Stimulated activated CD4-positive, alpha-beta T cell treated with anti-CD3 and anti-CD28 coated beads, Interleukin-4, amount 100 ng/mL, for 4 hours (primary cell): Measurements from ENCODE around the gene DGKD.

Source experiments
- DNase-seq, 2 experiments: peaks; one replicate each; pipeline ENCODE4 v3.0.0-alpha.2; 2020

Gene DGKD

DNA sequence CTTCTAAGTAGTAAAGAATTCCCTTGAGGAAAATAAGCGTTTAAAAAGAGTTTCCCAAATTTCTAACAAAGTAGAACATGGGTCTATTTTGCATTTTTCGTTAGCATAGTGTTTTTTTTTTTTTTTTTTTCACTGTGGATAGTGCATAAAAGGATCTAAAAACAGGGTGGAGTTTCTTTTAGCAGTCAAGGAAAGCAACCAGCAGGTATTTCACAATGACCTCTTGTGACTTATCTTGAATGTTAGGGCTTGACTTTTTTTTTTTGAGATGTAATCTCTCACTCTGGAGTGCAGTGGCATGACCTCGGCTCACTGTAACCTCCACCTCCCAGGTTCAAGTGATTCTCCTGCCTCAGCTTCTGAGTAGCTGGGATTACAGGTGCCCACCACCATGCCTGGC is 14.9 kb upstream of the DGKD start:
- DNase-seq = no peak

DNA sequence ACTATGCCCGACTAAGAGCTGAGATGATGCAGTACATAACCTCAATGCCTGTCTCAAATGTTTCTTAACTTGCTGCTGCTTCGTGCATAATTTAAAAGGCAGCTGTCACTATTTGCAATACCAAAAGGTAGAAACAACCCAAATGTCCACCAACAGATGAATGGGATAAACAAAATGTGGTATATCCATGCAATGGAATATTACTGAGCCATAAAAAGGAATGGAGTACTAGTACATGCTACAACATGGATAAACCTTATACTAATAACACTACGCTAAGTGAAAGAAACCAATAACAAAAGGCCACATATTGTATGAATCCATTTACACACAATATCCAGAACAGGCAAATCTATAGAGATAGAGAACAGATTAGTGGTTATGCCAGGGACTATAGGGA is 13.0 kb upstream of the DGKD start:
- no peak for DNase-seq

DNA sequence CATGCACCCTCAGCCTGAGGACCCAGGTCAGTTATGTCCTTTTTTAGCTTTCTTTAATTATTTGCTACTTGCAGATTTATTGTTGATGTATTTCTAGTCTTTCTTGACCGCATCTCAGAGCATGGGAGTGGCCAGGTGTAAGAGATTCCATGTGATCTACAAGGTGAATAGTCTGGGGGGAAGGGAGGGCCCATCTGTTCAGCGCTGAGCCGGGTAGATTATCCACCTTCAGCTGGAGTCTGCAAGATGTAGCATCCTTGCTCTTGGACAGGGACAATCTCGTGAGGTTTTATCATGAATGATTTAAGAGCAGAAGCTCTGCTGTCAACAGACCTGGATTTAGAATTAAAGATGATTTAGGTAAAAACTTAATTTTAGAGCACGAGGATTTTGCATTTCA is 12.0 kb upstream of the DGKD start:
- no peak for DNase-seq

DNA sequence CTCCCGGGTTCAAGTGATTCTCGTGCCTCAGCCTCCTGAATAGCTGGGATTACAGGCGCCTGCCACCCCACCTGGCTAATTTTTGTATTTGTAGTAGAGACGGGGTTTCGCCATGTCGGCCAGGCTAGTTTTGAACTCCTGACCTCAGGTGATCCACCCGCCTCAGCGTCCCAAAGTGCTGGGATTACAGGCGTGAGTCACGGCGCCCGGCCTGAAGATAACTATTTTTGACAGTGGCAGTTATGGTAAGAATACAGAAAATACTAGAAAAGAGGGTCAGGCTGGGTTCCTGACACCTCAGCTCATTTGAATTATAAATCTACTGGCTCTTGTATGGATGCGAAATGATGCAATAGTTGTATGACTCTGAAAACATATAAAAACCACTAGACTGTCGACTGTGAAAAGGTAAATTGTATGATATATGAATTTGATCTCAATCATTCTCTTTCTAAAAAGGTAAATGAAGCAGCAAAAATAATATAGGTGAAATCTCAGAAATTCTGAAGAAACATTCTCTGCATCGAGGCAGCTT is 11.1 kb upstream of the DGKD start:
- DNase-seq = no peak

DNA sequence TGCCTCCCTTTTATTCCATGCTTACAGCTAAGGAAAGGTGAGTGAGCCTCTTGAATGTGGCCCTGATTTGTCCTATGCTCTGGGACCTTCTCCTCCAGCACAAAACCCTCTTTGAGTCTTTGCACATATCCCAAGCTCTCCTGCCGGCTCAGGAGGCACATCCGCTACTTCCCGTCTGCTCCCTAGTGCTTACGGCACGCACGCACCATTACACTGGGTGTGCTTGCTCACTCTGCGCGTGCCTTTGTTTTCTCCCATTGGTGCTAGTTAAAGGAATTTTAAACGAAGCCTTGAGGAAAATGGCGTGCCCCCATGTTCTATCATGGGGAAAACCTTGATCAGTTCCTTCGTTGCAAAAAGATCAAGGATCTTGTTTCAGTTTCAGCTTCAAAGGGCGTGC is 7.9 kb upstream of the DGKD start:
- DNase-seq = no peak

DNA sequence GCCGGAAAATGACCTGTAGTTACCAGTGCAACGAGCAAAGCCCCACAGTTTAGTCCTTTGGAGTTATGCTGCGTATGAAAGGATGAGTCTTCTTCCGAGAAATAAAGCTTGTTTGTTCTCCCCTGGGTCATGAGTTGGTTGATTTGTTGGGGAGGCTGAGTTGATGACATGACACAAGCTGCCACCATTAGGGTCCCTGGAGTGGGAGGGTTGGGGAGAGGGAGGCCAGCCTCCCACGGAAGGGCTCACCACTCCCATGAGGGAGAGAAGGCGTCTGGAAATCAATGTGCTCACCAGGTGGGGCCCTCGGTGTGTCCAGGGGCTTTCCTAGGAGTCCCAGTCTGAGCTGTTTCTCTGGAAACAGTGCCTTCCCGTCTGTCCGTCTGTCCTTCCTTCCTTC is 7.4 kb upstream of the DGKD start:
- no peak for DNase-seq

DNA sequence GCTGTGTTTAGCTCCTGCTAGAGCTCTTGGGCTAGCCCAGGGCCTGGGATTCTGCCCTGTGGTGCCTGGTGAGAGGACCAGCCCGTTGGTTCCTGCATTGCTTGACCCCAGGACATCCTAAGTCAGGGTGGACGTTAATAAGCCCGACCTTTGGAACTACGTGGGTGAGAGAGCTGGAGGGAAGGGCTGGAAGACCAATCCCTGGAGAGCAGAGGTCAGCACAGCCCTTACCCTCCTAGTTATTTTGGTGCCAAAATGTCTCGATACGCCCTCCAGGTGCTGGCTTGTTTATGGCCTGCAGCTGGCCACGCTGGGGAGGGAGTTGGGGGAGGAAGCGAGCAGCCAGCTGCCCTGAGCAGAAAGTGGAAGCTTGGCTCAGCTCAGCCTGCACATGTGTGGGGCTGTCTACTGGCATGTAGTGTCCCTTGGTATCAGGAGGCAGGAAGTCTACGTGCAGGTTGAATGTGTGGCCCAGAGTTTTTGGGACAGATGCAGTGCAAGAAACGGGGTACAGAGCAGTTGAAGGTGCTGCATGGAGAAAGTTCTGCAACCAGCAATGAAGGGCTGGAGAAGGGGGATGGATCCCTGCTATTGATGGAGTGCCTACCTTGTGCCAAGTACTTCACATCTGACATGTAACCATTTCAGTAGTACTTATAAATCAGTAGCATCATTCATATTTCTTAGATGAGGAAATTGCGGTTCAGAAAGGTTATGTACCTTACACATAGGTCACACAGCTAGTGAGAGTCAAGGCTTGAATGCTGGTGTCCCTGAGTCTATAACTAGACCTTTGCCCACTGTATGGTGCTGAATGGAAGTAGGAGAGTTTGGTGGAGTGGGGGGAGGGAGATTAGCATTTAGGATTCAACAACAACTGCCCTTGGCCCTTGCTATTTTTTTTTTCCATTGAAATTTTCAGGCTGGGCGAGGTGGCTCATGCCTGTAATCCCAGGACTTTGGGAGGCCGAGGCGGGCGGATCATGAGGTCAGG is 5.0 kb upstream of the DGKD start:
- no peak for DNase-seq

DNA sequence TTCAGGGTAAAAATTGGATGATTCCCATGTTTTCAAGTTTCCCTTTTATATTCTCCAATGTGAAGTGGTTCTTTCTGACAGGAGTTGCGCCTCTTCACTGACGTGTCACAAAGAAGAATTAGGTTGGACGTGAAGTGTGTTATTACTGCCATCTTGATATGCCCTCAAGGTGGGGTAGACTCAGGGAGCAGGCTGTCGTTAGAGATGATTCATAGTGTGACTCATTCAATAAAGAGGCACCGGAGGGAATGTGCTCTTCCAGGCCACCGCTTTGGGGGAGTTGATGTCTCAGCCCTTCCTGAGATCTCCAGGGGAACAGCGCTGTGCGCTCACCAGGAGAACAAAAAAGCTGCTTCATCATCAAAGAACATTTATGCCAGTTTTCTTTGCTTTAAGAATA is 3.6 kb upstream of the DGKD start:
- DNase-seq = peak; percentile 22 to 66

DNA sequence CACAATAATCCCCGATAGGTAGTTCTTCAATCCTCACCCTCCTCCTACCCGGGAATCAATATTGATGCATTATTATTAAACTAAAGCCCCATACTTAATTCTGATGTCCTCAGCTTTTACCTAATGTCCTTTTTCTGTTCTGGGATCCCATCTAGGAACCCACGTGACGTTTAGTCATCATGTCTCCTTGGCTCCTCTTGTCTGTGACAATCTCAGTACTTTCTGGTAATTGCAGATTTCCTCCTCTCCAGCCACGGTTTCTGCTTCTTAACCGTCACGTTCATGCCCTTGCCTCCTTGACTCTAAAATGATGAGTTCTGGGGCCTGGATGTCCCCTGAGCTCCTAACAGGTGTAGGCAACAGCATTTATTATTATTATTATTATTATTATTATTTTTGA is 2.9 kb upstream of the DGKD start:
- no peak for DNase-seq

DNA sequence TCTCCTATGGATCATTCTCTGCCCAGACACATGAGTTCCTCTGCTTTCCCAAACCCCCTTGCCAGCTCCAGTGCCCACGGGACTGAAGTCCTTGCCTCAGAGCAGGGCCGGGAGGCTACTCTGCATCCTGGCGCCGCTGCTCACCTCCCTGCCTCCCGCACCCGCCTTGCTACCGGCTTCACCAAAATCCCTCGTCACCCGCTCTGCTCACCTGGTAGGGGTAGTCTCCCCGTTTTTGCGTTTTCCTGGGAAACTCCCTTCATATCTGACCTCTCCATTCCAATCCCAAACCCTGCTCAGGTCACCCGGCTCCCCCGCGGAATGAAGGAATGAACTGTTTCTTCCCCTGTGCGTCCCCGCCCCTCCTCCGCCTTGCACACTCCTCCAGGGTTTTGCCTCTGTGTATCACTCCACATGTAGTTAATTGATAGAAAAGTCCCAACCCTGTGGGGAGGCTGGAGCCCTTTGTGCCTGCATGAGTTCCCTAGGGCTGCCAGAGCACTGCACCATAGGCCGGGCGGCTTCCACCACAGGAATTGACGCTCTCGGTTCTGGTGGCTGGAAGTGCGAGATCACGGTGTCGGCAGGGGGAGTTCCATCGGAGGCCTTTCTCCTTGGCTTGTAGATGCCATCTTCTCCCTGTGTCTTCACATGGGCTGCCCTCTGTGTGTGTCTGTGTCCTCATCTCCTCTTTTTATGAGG is 2.0 kb upstream of the DGKD start:
- no peak for DNase-seq

DNA sequence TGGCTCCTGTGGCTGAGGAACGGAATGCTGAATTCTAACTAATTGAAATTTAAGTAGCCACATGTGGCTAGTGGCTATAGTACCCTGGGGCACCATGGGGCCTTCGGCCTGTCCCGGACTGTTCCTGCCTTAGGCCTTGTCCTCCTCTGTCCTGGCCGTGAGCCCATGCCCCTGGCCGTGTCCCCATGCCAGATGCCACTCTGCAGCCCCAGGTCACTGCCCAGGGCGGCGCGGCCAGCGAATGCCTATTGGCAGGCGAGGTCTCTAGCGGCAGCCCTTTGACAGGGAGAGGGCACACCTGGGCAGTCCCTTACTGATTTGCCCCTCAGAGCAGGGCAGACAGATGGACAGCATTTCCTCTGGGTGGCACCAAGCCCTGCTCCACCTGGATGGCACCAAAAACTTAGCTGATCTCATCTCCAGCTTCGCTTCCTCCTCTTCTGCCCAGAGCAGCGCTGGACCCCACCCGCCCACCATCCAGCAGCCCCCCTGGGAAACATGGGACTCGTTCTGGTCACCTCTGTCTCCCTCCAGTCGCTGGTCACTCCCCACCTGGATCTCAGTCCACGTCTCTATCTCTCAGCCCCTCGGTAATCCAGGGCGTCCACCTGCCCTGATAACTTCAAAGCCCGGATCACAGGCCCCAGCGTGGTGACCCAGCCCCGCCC is 1.1 kb upstream of the DGKD start:
- no peak for DNase-seq

DNA sequence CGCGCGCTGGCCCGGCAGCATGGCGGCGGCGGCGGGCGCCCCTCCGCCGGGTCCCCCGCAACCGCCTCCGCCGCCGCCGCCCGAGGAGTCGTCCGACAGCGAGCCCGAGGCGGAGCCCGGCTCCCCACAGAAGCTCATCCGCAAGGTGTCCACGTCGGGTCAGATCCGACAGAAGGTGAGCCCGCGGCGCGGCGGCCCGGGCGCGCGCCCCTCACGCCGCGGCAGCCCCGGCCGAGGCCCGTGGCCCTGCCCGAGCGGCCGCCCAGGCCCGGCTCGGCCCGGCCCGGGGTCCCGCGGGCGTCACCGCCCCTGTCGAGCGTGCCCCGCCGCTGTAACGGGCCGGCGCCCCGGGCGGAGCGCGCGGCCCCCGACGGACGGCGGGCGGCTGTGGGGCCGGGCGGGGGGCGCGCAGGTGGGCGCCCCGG is 218 bp downstream of the DGKD start:
- no peak for DNase-seq

DNA sequence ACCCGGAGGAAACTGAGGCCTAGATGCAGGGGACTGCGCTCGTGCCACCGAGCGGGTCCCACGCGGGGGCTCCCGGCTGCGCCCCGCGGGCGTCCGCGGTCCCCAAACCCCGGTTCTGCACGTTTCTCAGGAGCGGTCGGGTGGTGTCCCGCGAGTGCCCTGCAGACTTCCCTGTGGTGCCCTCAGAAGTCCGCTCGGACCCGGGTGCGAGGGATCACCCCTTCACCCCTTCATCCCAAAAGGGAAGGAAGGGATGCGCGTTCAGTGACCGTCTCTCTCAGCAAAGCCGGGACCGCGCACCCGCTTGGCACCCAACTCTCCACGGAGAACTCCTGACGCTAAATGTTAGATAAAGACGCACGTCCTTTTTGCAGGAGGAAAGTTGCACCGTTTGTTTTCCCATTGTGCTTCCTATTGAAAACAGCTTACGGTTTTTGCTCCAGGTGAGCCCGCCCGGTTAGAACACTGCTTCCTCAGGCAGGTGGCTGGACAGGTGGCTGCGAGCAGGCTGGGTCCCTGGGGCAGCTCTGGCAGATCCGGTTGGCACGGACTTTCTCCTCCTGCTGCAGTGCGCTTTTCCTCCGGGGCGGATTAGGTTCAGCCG is 779 bp downstream of the DGKD start:
- peak in 1 of 2 experiments; percentile 10 for DNase-seq

DNA sequence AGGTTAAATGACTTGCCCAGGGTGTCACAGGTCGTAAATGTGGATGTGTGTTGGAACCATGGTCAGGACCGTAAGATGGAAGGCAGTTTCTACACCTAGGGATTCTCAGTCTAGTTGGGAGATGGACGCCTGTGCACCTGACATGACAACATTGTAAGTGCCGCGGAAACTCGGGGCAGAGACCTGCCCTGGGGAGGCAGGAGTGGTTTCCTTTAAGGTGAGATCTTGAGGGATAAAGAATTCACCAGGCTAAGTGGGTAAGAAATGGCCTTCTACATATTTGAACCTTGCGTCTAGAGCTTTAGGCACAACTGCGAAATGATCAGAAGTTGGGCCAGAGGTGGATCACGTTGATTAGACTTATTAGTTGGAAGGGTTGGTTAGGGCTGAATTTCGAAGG is 1.6 kb downstream of the DGKD start:
- no peak for DNase-seq

DNA sequence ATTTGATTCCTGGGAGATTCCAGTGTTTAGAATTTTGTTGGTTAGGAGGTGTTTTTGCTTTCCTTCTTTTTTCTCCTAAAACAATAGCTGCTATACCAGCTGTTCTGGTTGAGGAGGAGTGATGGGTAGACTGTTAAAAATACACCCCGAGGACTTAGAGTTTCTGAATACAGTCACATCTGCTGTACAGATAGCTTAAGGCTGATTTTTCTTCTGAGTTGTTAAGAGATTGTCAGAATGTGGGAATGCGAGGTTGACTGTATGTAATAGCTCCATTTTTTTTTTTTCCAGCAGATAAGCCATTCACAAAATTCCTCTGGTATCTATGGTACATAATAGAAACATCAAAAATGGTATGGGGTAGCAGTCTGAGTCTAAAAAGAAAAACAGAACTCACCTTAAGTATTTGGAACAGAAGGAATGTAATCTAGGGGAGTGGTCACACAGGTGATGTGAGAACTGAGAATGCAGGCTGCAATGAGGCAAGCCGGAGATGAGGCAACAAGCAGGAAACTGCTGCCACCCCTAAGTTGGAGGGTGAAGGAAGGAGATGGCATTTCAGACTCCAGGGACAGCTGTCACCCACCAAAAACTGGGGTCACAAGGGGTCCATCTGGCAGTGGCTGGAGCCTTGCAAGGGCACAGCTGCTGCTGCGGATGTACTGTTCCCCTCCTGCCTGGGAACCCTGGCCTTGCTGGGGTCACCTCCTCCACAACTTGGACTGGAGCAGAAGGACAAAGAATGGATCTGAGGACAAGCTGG is 2.4 kb downstream of the DGKD start:
- DNase-seq = no peak

DNA sequence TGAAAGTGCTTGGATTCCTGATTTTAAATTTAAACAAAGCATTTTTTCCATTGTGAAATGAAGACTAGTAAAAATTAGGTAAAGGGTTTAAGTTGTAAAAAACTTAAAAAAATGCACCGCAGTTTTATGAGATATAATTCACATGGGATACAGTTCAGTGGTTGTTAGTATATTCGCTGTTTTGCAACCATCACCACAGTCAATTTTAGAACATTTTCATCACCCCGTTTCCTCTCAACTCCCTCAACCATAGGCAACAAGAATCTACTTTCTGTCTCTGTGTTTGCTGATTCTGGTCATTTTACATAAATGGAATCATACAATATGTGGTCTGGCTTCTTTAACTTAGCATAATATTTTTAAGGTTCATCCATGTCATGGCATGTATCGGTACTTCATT is 4.0 kb downstream of the DGKD start:
- DNase-seq = no peak

DNA sequence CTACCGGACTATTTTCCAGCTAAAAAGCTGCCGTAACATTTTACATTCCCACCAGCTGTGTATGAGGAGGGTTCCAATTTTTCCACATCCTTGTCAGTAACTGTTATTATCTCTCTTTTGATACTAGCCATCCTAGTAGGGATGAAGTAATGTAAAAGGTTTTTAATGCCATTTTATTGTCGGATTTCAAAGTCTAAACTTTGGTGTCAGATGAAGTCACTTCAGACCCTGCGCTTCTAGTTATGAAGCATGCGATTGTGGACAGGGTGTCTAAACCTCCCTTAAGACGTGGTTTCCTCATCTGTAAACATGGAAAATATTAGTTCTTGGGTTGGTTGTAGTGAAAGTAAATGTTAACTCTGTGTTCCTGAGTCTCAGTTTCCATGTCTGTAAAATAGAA is 4.7 kb downstream of the DGKD start:
- no peak for DNase-seq

DNA sequence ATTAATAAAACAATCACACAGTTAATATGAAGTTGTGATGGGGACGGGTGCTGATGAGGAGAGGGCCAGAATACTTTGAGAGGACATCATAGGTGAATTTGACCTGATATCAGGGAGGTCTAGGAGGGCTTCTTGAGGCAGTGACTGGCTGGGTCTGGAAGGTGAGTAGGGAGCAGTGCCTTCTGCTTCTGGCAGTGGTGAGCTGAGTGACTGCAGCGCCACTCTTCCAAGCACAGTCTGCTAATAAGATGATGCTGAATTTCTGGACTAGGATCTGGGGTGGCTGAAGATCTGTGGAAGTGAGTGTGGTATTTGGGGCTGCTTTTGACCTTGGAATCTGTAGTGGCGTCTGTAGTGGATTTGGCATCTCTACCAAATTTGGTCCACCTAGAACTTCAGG is 5.5 kb downstream of the DGKD start:
- no peak for DNase-seq

DNA sequence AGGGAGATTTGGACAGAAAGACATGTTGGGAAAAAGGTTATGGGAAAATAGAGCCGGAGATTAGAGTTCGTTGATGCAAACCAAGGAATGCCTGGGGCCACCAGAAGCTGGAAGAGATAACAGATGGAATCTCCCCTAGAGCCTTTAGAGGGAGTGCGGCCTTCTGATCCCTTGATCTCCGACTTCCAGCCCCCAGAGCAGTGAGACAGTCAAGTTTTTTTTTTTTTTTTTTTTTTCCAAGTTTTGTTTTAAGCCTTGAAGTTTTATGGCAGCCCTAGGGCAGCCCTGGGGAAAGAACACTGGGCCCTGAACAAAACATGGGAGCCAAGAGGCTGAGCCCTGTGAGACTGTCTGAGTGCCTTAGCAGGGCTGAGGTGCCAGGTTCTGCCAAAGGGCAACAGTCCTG is 6.5 kb downstream of the DGKD start:
- no peak for DNase-seq

DNA sequence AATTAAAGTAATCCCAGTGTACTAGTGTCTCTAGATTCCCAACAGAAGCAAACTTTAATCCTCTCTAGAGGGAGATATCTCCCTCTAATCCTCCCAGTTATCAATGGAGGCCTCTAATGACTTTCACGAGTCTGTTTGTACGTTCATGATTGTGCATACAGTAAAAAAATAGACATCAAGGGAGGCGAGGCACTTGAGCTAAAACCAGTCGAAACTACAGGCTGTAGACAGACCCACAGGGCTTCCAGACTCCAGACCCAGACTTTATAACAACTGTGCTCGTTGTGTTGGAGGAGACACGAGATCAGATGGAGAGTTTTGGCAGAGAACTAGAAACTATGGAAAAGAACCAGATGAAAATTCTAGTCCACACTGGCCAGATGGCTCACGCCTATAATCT is 7.0 kb downstream of the DGKD start:
- DNase-seq = no peak

DNA sequence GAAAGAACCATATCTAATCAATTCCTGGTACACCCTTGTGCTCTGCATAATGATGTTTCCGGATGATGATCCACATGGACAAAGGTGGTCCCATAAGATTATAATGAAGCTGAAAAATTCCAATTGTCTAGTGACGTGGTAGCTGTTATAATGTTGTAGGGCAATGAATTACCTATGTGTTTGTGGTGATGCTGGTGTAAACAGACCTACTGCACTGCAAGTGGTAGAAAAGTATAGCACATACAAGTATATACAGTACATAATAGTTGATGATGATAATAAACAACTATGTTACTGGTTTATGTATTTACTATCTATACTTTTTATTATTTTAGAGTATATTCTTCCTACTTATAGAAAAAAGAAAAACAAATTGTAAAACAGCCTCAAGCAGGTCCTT is 8.4 kb downstream of the DGKD start:
- DNase-seq = no peak

DNA sequence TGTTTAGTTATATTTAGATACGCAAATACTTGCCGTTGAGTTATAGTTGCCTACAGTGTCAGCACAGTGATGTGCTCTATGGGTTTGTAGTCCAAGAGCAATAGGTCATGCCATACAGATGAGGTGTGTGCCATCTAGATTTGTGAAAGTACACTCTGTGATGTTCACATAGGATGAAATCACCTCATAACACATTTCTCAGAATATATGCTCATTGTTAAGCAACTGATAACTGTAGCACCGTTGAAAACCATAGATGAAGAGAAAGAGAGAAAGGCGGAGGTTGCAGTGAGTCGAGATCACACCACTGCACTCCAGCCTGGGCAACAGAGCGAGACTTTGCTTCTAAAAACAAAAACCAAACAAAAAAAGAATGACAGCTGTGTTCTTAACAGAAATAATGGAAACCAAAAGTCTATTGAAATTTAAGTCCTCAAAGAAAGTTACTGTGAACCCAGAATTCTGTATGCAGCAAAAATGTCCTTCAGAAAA is 9.5 kb downstream of the DGKD start:
- no peak for DNase-seq
